ENCODE data around the gene FBXO15.

- TF ChIP-seq CTCF (IDR thresholded peaks at IDR 0.05), result no peak
- TF ChIP-seq POLR2A (IDR thresholded peaks at IDR 0.05; ENCODE audit: low read depth), result no peak
- TF ChIP-seq EP300 (IDR thresholded peaks at IDR 0.05), result no peak
- TF ChIP-seq POLR2AphosphoS5 (IDR thresholded peaks at IDR 0.05), result no peak
Observed at GRCh38 chr18:74172697-74173433, 25.2 kb upstream of the FBXO15 start.

All from esophagus muscularis mucosa (tissue), 4 donors.